Measurements from ENCODE around the gene ZMPSTE24.

- TF ChIP-seq CTCF (optimal IDR thresholded peaks at IDR 0.05 in 1 of 3, IDR thresholded peaks at IDR 0.05 in 1 of 3, conservative IDR thresholded peaks at IDR 0.05 in 1 of 3; ENCODE audit: extremely low read depth in 1 of 3, insufficient read depth in 2 of 3, low read length in 3 of 3) (no peak), EZH2 (IDR thresholded peaks at IDR 0.05; ENCODE audit: low read length) (no peak)
Measured at GRCh38 chr1:40258445-40258769, 371 bp downstream of the ZMPSTE24 start.
